ENCODE measurements around the gene CCDC197.

Gene CCDC197

DNA sequence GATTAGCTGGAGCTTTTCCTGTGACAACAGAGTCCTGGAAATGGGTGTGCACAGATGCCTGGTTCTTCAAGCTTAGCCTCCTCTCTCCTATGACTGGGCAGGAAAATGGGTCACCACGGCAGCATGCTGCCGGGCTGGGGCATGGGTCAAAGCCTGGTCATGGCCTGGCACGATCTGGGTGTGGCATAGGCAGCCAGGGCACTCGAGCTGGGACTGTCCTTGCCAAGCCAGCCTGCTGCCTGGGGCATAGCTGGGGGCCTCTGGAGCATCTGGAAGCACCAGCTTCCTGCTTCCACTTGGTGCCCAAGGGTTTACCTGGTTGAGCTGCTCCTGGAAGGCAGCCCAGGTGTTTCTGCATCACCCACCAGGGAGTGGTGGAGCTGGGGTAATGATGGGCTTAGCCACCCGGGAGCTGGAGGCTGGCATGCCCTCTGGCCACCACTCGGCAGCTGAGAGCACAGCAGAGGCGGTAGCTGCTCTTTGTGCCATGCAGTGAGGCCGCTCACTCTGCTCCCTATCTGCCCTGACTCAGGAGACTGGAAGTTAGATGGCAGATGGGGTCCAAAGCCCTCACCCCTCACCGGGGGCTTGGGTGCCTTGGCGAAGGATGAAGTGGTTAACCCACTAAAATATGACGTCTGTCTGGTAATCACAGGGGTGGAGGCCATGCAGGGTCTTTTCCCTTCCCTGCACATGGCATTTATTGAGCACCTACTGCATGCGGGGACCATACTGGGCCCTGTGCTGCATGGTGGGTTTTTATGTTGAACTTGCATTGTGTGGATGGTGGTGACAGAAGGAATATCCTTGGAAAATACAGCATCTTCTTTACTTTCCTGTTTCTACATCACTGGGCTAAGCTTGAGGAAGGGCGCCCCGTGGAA lies 30.7 kb downstream of the CCDC197 start:
- no peak for FAIRE-seq

- FAIRE-seq, result no peak
Observed at GRCh38 chr14:94028450-94028826, 31.3 kb downstream of the CCDC197 start.

DNA sequence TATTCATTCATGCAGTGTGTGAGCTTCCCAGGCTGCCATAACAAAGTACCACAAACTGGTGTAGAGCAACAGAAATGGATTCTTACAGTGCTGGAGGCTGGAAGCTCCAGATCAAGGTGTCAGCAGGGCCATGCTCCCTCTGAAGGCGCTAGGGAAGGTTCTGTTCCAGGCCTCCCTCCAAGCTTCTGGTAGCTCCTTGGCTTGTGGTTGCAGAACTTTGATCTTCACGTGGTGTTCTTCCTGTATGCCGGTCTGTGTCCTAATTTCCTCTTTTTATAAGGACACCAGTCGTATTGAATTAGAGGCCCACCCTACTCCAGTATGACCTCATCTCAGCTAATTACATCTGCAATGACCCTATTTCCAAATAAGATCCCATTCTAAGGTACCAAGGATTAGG lies 32.2 kb downstream of the CCDC197 start:
- no peak for FAIRE-seq

- no peak for FAIRE-seq
Observed at GRCh38 chr14:94029671-94030203, 32.6 kb downstream of the CCDC197 start.

DNA sequence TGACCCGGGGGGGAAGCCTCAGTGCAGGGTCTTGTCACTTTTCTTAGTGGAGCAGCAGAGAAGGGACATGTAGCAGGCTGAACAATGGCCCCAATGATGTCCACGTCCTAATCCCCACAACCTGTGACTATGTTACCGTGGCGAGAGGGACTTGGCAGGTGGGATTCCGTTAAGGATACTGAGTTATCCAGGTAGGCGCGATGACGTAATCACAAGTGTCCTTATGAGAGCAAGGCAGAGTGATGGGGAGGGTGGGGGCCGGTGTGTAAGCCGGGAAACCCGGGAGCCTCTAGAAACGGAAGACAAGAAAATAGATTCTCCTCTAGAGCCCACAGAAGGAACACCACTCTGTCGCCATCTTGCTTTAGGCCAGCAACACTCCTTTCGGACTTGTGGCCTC lies 33.5 kb downstream of the CCDC197 start:
- FAIRE-seq, result no peak

GRCh38 chr14:94031161-94031882 lies 34.2 kb downstream of the CCDC197 start:
- no peak for FAIRE-seq

DNA sequence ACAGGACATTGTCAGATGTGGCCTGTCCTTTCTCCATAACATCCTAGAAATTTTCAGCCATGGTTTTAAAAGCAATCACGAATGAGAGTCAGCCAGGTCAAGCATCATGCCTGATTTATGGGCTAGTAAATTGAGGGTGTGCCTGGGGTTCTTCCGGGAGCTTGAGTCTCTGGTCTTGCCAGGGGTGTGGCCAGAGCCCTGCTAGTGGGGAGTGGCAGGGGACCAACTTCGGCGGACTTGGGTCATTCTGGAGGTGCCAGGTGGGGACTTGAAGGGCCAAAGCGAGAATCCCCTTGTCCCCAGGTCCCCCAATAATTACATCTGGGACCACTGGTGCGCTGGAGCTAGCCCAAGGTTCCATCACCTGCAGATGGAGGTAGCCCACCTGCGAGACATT lies 34.8 kb downstream of the CCDC197 start:
- no peak for FAIRE-seq

GRCh38 chr14:94034886-94035285 lies 37.8 kb downstream of the CCDC197 start:
- FAIRE-seq, result no peak

- FAIRE-seq, result no peak
Observed at GRCh38 chr14:94036313-94037167, 39.4 kb downstream of the CCDC197 start.

GRCh38 chr14:94037954-94038353 lies 40.9 kb downstream of the CCDC197 start:
- no peak for FAIRE-seq

- no peak for FAIRE-seq
Observed at GRCh38 chr14:94038510-94038909, 41.4 kb downstream of the CCDC197 start.

DNA sequence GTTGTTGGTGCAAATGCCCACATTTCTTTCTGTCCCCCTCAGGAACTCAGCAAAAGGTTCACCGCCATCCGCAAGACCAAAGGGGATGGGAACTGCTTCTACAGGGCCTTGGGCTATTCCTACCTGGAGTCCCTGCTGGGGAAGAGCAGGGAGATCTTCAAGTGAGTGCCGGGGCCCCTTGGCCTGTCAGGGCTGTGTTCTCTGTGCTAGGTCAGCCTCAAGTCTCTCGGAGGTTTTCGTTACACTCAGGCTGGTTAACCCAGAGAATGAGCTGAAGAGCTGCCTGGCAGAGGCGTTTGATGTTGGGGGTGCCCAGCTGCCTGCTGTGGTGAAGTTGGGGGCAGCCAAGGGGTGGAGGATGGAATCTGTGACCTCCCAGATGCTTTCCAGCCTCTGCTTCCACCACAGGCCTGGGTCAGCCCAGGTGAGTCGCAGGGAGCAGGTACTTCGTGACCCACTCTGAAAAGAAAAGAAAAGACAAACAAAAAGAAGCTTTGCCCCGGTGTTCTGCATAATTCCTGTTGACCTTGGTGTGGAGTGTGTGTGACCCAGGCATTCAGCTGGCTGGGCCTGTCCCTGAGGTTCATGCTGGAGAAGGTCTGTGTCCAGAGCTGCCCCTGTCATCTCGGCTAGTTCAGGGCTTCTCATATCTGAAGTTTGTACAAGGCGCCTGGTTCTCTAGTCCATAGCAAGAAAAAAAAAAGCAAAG lies 42.0 kb downstream of the CCDC197 start:
- no peak for FAIRE-seq

DNA sequence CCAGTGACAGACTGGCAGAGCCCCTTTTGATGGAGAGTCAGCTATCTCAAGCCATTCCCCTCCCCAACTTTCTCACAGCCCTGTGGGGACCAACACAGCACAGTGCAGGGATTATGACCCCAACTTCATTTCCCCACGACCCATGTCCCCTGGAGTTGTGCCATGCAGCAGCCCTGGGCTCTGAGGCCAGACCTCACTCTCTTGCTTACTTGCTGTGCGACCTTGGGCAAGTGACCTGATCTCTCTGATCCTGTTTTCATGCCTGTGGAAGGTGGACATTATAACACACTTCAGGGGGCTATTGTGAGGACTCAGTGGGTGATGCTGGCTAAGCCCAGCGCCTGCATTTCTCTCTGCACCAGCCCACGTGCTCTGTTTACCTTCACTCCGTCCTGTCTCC lies 43.1 kb downstream of the CCDC197 start:
- FAIRE-seq, result no peak

DNA sequence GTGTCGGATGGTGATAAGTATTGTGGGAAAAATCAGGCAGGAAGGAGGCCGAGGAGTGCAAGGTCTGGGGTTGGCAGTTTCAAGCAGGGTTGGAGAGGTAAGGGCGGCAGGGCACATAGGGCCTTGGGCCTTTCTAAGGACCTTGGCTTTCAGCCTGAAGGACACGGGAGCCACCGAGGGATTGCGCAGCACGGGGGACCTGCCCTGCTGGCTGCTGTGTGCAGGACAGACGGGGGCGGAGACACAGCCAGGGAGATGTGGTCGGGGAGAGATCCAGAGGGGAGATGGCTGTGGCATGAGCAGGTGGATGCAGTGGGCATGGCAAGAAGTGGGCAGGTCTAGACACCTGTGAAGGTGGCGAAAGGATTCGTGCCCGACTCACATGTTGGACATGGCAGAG lies 43.7 kb downstream of the CCDC197 start:
- no peak for FAIRE-seq

- FAIRE-seq, result no peak
Observed at GRCh38 chr14:94041551-94042346, 44.6 kb downstream of the CCDC197 start.

GRCh38 chr14:94042433-94043091 lies 45.5 kb downstream of the CCDC197 start:
- no peak for FAIRE-seq

- FAIRE-seq, result no peak
Observed at GRCh38 chr14:94043111-94043755, 46.1 kb downstream of the CCDC197 start.

DNA sequence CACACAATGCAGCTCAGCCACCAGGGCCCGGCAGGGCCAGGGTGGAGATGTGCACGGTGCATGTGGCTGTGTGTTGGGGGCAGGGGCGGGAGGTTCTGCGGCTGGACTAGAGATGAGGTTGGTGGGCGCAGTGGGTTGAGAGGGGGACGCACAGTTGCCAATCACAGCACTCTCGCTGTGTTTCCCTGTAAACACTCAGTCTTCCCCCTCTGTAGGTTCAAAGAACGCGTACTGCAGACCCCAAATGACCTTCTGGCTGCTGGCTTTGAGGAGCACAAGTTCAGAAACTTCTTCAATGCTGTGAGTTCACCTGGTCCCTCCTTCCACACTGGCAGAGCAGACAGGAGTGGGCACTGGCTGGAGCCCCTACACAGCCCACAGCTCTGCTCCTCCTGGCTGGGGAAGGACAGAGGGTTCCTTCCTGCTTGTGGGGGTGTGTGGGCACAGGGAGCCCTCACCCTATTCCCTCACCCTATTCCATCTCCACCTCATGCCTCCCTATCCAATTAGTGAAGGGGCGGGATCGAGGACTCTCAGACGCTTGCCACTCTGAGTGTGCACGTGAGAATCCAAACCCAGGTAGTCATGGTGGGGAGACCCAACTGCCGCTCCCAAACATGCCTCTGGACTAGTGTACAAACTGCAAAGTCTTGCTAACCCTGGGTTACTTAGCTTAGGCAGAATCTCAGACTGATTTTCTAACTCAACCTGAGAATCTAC lies 46.8 kb downstream of the CCDC197 start:
- no peak for FAIRE-seq

- no peak for FAIRE-seq
Observed at GRCh38 chr14:94044476-94045091, 47.5 kb downstream of the CCDC197 start.
